SK-N-SH (cell line): ENCODE results near the gene KRT73. TPM values are rescaled to one million over a fixed set of nuclear protein-coding genes. Genes with fewer than 3 reads are reported as not detected.

ENCODE experiments used
- CTCF ChIA-PET: fragments of 300-600, 350-600 bp; formaldehyde crosslinking; extraction: SDS; loops from one replicate; lab custom pipeline; 2021; lab: Yijun Ruan, JAX
- POLR2A ChIA-PET: fragments of 350-600 bp; sonication (Branson Sonifier 250); formaldehyde crosslinking; extraction: SDS; loops from one replicate; lab custom pipeline; 2020; ENCODE audit warnings: antibody characterized with exemption, inconsistent platforms; lab: Yijun Ruan, JAX
- DNase-seq: peaks from one replicate; pipeline ENCODE4 v3.0.0; 2012
- H2AFZ ChIP-seq: fragments of 200-600 bp; sonication (generic); 2 replicates; pipeline ENCODE4 v1.8.1; 2016; ENCODE audit warnings: antibody characterized with exemption, mild to moderate bottlenecking, low read depth
- H3F3A ChIP-seq: fragments of 200-600 bp; sonication (generic); replicated peaks from 2 replicates; pipeline ENCODE3; 2016; ENCODE audit warnings: antibody characterized with exemption, mild to moderate bottlenecking; ENCODE audit not compliant: insufficient read depth
- H3K27ac ChIP-seq, 2 experiments: fragments of 200-500 bp in 1 of 2; fragments of 200-600 bp in 1 of 2; sonication (Bioruptor generic) in 1 of 2; sonication (generic), shearing (Covaris generic) in 1 of 2; 2 replicates each; pipeline versions ENCODE4 v1.5.1 to v1.6.1; 2014 to 2016; ENCODE audit warnings: low read depth in 2 of 2, inconsistent platforms in 1 of 2, low read length in 1 of 2, mild to moderate bottlenecking in 1 of 2, mixed read lengths in 1 of 2
- H3K27me3 ChIP-seq: fragments of 200-600 bp; sonication (generic), shearing (Covaris generic); 2 replicates; pipeline ENCODE4 v1.6.1; 2016; ENCODE audit warnings: mixed run types; ENCODE audit not compliant: insufficient read depth
- H3K36me3 ChIP-seq, 2 experiments: fragments of 200-500 bp in 1 of 2; fragments of 200-600 bp in 1 of 2; sonication (Bioruptor generic) in 1 of 2; sonication (generic) in 1 of 2; replicated peaks in 1 of 2; 2 replicates each; pipeline versions ENCODE3 to v1.5.1; 2014 to 2016; ENCODE audit warnings: low read length in 1 of 2, mild to moderate bottlenecking in 1 of 2; ENCODE audit not compliant: insufficient read depth in 2 of 2, control insufficient read depth in 1 of 2
- H3K4me1 ChIP-seq, 2 experiments: fragments of 200-500 bp in 1 of 2; fragments of 200-600 bp in 1 of 2; sonication (Bioruptor generic) in 1 of 2; sonication (generic), shearing (Covaris generic) in 1 of 2; 2 replicates each; pipeline versions ENCODE4 v1.5.1 to v1.6.1; 2014 to 2016; ENCODE audit warnings: low read depth in 1 of 2, low read length in 1 of 2, mixed run types in 1 of 2; ENCODE audit not compliant: insufficient read depth in 2 of 2, control insufficient read depth in 1 of 2
- H3K4me2 ChIP-seq: fragments of 200-600 bp; sonication (generic), shearing (Covaris generic); 2 replicates; pipeline ENCODE4 v1.6.1; 2017; ENCODE audit warnings: mixed run types
- H3K4me3 ChIP-seq, 2 experiments: fragments of 200-500 bp in 1 of 2; fragments of 200-600 bp in 1 of 2; sonication (Bioruptor generic) in 1 of 2; sonication (generic), shearing (Covaris generic) in 1 of 2; 2 replicates each; pipeline versions ENCODE4 v1.5.1 to v1.8.1; 2014 to 2016; ENCODE audit warnings: low read depth in 2 of 2, inconsistent platforms in 1 of 2, low read length in 1 of 2, mild to moderate bottlenecking in 1 of 2, mixed read lengths in 1 of 2, moderate library complexity in 1 of 2
- H3K79me2 ChIP-seq: fragments of 200-600 bp; sonication (generic); 2 replicates; pipeline ENCODE4 v1.8.1; 2017; ENCODE audit warnings: mild to moderate bottlenecking; ENCODE audit not compliant: insufficient read depth
- H3K9ac ChIP-seq: fragments of 200-600 bp; sonication (generic); 2 replicates; pipeline ENCODE4 v1.6.1; 2017; ENCODE audit warnings: mixed run types
- H3K9me2 ChIP-seq: fragments of 200-600 bp; sonication (generic); 2 replicates; pipeline ENCODE4 v1.6.1; 2017; ENCODE audit warnings: mixed run types
- H3K9me3 ChIP-seq: fragments of 200-600 bp; sonication (generic); 2 replicates; pipeline ENCODE4 v1.6.1; 2017; ENCODE audit warnings: mixed run types, mild to moderate bottlenecking, moderate library complexity
- H4K20me1 ChIP-seq: fragments of 200-600 bp; sonication (generic); 2 replicates; pipeline ENCODE4 v1.6.1; 2017; ENCODE audit warnings: mild to moderate bottlenecking, mixed run types; ENCODE audit not compliant: insufficient read depth
- EZH2phosphoT487 ChIP-seq: fragments of 200-600 bp; sonication (generic); IDR thresholded peaks from 2 replicates; pipeline ENCODE4 v1.6.1; 2017; ENCODE audit warnings: low read depth, mixed run types, mild to moderate bottlenecking, antibody characterized with exemption, moderate library complexity, borderline replicate concordance
- FOSL2 ChIP-seq: IDR thresholded peaks from 2 replicates; pipeline ENCODE4 v1.4.0; 2012; ENCODE audit warnings: low read depth, mild to moderate bottlenecking, moderate library complexity, borderline replicate concordance
- MEF2A ChIP-seq: IDR thresholded peaks from 2 replicates; pipeline ENCODE4 v1.4.0; 2012; ENCODE audit warnings: low read depth, borderline replicate concordance
- NRF1 ChIP-seq: IDR thresholded peaks from 2 replicates; pipeline ENCODE4 v1.6.1; 2012; ENCODE audit warnings: low read depth, mild to moderate bottlenecking, low read length
- RAD21 ChIP-seq: IDR thresholded peaks from 2 replicates; pipeline ENCODE4 v1.6.1; 2012; ENCODE audit warnings: mild to moderate bottlenecking, low read length
- RCOR1 ChIP-seq: fragments of 150-350 bp; IDR thresholded peaks from 2 replicates; pipeline ENCODE4 v1.6.1; 2017; ENCODE audit warnings: antibody characterized with exemption, low read length
- REST ChIP-seq: IDR thresholded peaks from 2 replicates; pipeline ENCODE4 v1.6.1; 2012; ENCODE audit warnings: mild to moderate bottlenecking, low read depth, low read length, moderate library complexity
- RFX5 ChIP-seq: IDR thresholded peaks from 2 replicates; pipeline ENCODE4 v1.6.1; 2012; ENCODE audit warnings: mild to moderate bottlenecking, improper control_type of control experiment, low read length
- RXRA ChIP-seq: IDR thresholded peaks from 2 replicates; pipeline ENCODE4 v1.4.0; 2012; ENCODE audit warnings: low read depth, mild to moderate bottlenecking, borderline replicate concordance
- SIN3A ChIP-seq: IDR thresholded peaks from 2 replicates; pipeline ENCODE4 v1.6.1; 2012; ENCODE audit warnings: low read depth, mild to moderate bottlenecking, low read length, moderate library complexity, borderline replicate concordance
- USF2 ChIP-seq: fragments of 150-350 bp; IDR thresholded peaks from 2 replicates; pipeline ENCODE4 v1.6.1; 2017; ENCODE audit warnings: antibody characterized with exemption, low read length, low read depth, borderline replicate concordance
- ZBTB33 ChIP-seq: IDR thresholded peaks from 2 replicates; pipeline ENCODE4 v1.4.0; 2012; ENCODE audit warnings: low read depth, borderline replicate concordance
- WGBS: methylation state at CpG from one replicate; pipeline ENCODE4 v1.1.6; 2017; ENCODE audit warnings: low lambda C conversion rate; 5-methylcytosine and 5-hydroxymethylcytosine counted together
- polyA plus RNA-seq, 3 experiments: library from polyadenylated mRNA; depleted of rRNA; stranded (reverse); fragments of >200 nt; gene quantifications; 2 replicates each; pipeline ENCODE4 v1.2.3, GENCODE V29; 2012
- TF ChIP-seq, protein P1 (sequence below): IDR thresholded peaks from 2 replicates; pipeline ENCODE4 v1.4.0; 2012; ENCODE audit warnings: low read depth
- TF ChIP-seq, protein P2 (sequence below): fragments of 150-350 bp; IDR thresholded peaks from 2 replicates; pipeline ENCODE4 v1.6.1; 2016; ENCODE audit warnings: mild to moderate bottlenecking, low read depth, low read length

The KRT73 gene
- polyA plus RNA-seq, 1 of the 3 experiments (the other 2 are of a cell fraction): not detected

DNA sequence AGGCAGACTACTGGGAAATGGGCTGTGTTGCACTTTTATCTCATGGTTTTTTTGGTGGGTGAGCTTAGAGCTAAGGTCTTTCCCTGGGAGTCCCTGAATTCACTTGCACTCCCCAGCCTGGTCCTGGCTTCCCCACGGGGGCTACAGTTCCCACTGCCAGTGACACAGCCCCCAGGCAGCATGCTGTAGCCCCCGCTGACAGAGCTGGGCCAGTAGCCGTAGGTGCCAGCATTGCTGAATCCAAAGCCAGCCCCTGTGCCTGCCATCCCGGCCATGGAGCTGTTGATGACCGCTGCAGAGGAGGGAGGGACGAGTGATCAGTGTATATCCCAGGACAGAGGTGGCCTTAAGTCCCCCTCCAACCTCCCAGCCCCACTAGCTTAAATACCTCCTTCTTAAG, 10.2 kb downstream of the KRT73 start:
- H3K27me3 ChIP-seq: peaks cover 18% of the 10 kb centered on the region; the same call in 1 of the 2 replicates
- no peak overlapping the region for H3K4me3 ChIP-seq
- no peaks in the 10 kb centered on the region for H4K20me1 ChIP-seq
- H3F3A ChIP-seq: no peaks in the 10 kb centered on the region
- H2AFZ ChIP-seq: no peak overlapping the region
- no peak for DNase-seq
- TF ChIP-seq FOSL2 (no peak), EZH2phosphoT487 (no peak), ZBTB33 (no peak), RAD21 (no peak), RXRA (no peak), MEF2A (no peak), NRF1 (no peak), RFX5 (no peak), REST (no peak), SIN3A (no peak), RCOR1 (no peak), USF2 (no peak)
- TF ChIP-seq, protein P1, sequence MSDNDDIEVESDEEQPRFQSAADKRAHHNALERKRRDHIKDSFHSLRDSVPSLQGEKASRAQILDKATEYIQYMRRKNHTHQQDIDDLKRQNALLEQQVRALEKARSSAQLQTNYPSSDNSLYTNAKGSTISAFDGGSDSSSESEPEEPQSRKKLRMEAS: no peak
- TF ChIP-seq, protein P2, sequence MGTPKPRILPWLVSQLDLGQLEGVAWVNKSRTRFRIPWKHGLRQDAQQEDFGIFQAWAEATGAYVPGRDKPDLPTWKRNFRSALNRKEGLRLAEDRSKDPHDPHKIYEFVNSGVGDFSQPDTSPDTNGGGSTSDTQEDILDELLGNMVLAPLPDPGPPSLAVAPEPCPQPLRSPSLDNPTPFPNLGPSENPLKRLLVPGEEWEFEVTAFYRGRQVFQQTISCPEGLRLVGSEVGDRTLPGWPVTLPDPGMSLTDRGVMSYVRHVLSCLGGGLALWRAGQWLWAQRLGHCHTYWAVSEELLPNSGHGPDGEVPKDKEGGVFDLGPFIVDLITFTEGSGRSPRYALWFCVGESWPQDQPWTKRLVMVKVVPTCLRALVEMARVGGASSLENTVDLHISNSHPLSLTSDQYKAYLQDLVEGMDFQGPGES: no peak
- ChIA-PET CTCF (no interaction called here), POLR2A (no interaction called here)
- H3K4me1 ChIP-seq: no peaks in the 10 kb centered on the region
- no peak overlapping the region for H3K4me2 ChIP-seq
- no peaks in the 10 kb centered on the region for H3K9me3 ChIP-seq
- WGBS: 19% methylated on average over 6 of the region's 6 CpGs
- H3K27ac ChIP-seq: no peak overlapping the region
- no peaks in the 10 kb centered on the region for H3K79me2 ChIP-seq
- H3K9me2 ChIP-seq: no peaks in the 10 kb centered on the region
- H3K36me3 ChIP-seq: no peaks in the 10 kb centered on the region
- H3K9ac ChIP-seq: no peak overlapping the region
